IMR-90 (cell line): ENCODE data around the gene SNAP91.

Experiments
- CEBPB ChIP-seq: IDR thresholded peaks from 2 replicates; pipeline ENCODE4 v1.6.1; 2012; ENCODE audit warnings: low read depth, low read length, improper control_type of control experiment
- CTCF ChIP-seq: conservative IDR thresholded peaks from 2 replicates; pipeline ENCODE4 v1.5.1; 2012; ENCODE audit warnings: mild to moderate bottlenecking, low read depth, low read length, improper control_type of control experiment
- ELK1 ChIP-seq: fragments of 150-350 bp; IDR thresholded peaks from 2 replicates; pipeline ENCODE4 v1.6.1; 2016; ENCODE audit warnings: low read depth, mild to moderate bottlenecking, low read length, moderate library complexity, borderline replicate concordance
- MAFK ChIP-seq: IDR thresholded peaks from 2 replicates; pipeline ENCODE4 v1.6.1; 2012; ENCODE audit warnings: low read depth, low read length, improper control_type of control experiment
- MXI1 ChIP-seq: IDR thresholded peaks from 2 replicates; pipeline ENCODE4 v1.6.1; 2012; ENCODE audit warnings: low read depth, mild to moderate bottlenecking, low read length, moderate library complexity, borderline replicate concordance
- POLR2A ChIP-seq: IDR thresholded peaks from 2 replicates; pipeline ENCODE4 v1.6.1; 2012; ENCODE audit warnings: mild to moderate bottlenecking, low read depth, low read length
- RAD21 ChIP-seq: IDR thresholded peaks from 2 replicates; pipeline ENCODE4 v1.6.1; 2012; ENCODE audit warnings: low read length, improper control_type of control experiment
- RFX5 ChIP-seq: IDR thresholded peaks from 2 replicates; pipeline ENCODE4 v1.8.0; 2012; ENCODE audit warnings: low read depth, mild to moderate bottlenecking, low read length, moderate library complexity
- SMC3 ChIP-seq: fragments of 150-350 bp; IDR thresholded peaks from 2 replicates; pipeline ENCODE4 v1.6.1; 2016; ENCODE audit warnings: low read depth, mild to moderate bottlenecking, antibody characterized with exemption, low read length, moderate library complexity
- USF2 ChIP-seq: fragments of 150-350 bp; IDR thresholded peaks from 2 replicates; pipeline ENCODE4 v1.6.1; 2017; ENCODE audit warnings: mild to moderate bottlenecking, antibody characterized with exemption, low read length, low read depth

- TF ChIP-seq MAFK: no peak
- no peak for TF ChIP-seq CTCF
- no peak for TF ChIP-seq POLR2A
- no peak for TF ChIP-seq RFX5
- TF ChIP-seq ELK1: no peak
- TF ChIP-seq CEBPB: no peak
- TF ChIP-seq USF2: no peak
- TF ChIP-seq RAD21: no peak
- TF ChIP-seq MXI1: no peak
- TF ChIP-seq SMC3: no peak
Measured at GRCh38 chr6:83717809-83718208, 8.9 kb upstream of the SNAP91 start.
